ENCODE measurements around the gene MS4A5. TPM values are rescaled to one million over a fixed set of nuclear protein-coding genes. Genes with fewer than 3 reads are reported as not detected.
"Not testable (repeated sequence)": the region's sequence is repeated elsewhere in the genome, so short reads cannot be mapped to it uniquely, and the experiment has no call there.

MS4A5 gene
- total RNA-seq, 2 donors from 2014 or later: not detected

- not testable (repeated sequence) for H3K4me3 Mint-ChIP-seq; H3K4me1 Mint-ChIP-seq; ATAC-seq (replicated peaks); H3K27ac Mint-ChIP-seq; H3K36me3 Mint-ChIP-seq (ENCODE audit: low read depth); H3K27me3 Mint-ChIP-seq; H3K9me3 Mint-ChIP-seq
Observed at GRCh38 chr11:60451185-60451584, 21.8 kb downstream of the MS4A5 start.

GRCh38 chr11:60454212-60454611 is 24.8 kb downstream of the MS4A5 start:
- peaks cover 6% of the 10 kb centered on the region for H3K4me1 Mint-ChIP-seq
- H3K4me3 Mint-ChIP-seq: no peak overlapping the region
- no peaks in the 10 kb centered on the region for H3K9me3 Mint-ChIP-seq
- no peak overlapping the region for H3K27ac Mint-ChIP-seq
- no peak for ATAC-seq (replicated peaks)
- no peaks in the 10 kb centered on the region for H3K36me3 Mint-ChIP-seq (ENCODE audit: low read depth)
- H3K27me3 Mint-ChIP-seq: peaks cover 11% of the 10 kb centered on the region

- H3K27me3 Mint-ChIP-seq: peaks cover 16% of the 10 kb centered on the region
- H3K27ac Mint-ChIP-seq: no peak within 1 kb of the TSS
- peaks cover 6% of the 10 kb centered on the region for H3K4me1 Mint-ChIP-seq
- H3K9me3 Mint-ChIP-seq: no peaks in the 10 kb centered on the region
- ATAC-seq (replicated peaks): no peak
- no peaks in the 10 kb centered on the region for H3K36me3 Mint-ChIP-seq (ENCODE audit: low read depth)
- no peak within 1 kb of the TSS for H3K4me3 Mint-ChIP-seq
Observed at GRCh38 chr11:60455531-60456042, 26.2 kb downstream of the MS4A5 start, which contains the start of gene MS4A1. Gene MS4A1, plus strand, starts transcription at chr11:60455847. Its CDS starts 6,528 bp downstream, at chr11:60462375.

GRCh38 chr11:60457576-60457975 is 28.2 kb downstream of the MS4A5 start:
- H3K27ac Mint-ChIP-seq: no peak overlapping the region

GRCh38 chr11:60459345-60459744 is 30.0 kb downstream of the MS4A5 start:
- no peak overlapping the region for H3K4me3 Mint-ChIP-seq
- peaks cover 15% of the 10 kb centered on the region for H3K27me3 Mint-ChIP-seq
- no peak overlapping the region for H3K27ac Mint-ChIP-seq
- no peaks in the 10 kb centered on the region for H3K36me3 Mint-ChIP-seq (ENCODE audit: low read depth)
- peaks cover 6% of the 10 kb centered on the region for H3K4me1 Mint-ChIP-seq
- no peak for ATAC-seq (replicated peaks)
- H3K9me3 Mint-ChIP-seq: no peaks in the 10 kb centered on the region

More at GRCh38 chr11:60457576-60457975, 28.2 kb downstream of the MS4A5 start:
- no peak overlapping the region for H3K4me3 Mint-ChIP-seq
- H3K36me3 Mint-ChIP-seq (ENCODE audit: low read depth): no peaks in the 10 kb centered on the region
- H3K9me3 Mint-ChIP-seq: no peaks in the 10 kb centered on the region
- H3K4me1 Mint-ChIP-seq: peaks cover 6% of the 10 kb centered on the region
- peaks cover 18% of the 10 kb centered on the region for H3K27me3 Mint-ChIP-seq
- no peak for ATAC-seq (replicated peaks)

- no peaks in the 10 kb centered on the region for H3K4me1 Mint-ChIP-seq
- H3K27me3 Mint-ChIP-seq: peaks cover 16% of the 10 kb centered on the region
- H3K36me3 Mint-ChIP-seq (ENCODE audit: low read depth): no peaks in the 10 kb centered on the region
- no peak overlapping the region for H3K4me3 Mint-ChIP-seq
- ATAC-seq (replicated peaks): no peak
- no peak overlapping the region for H3K27ac Mint-ChIP-seq
- no peaks in the 10 kb centered on the region for H3K9me3 Mint-ChIP-seq
Observed at GRCh38 chr11:60468829-60469228, 39.5 kb downstream of the MS4A5 start.

GRCh38 chr11:60469723-60470122 is 40.4 kb downstream of the MS4A5 start:
- no peak for ATAC-seq (replicated peaks)
- H3K36me3 Mint-ChIP-seq (ENCODE audit: low read depth): no peaks in the 10 kb centered on the region
- no peaks in the 10 kb centered on the region for H3K4me1 Mint-ChIP-seq
- H3K4me3 Mint-ChIP-seq: no peak overlapping the region
- H3K27ac Mint-ChIP-seq: no peak overlapping the region
- H3K27me3 Mint-ChIP-seq: peaks cover 16% of the 10 kb centered on the region
- no peaks in the 10 kb centered on the region for H3K9me3 Mint-ChIP-seq

GRCh38 chr11:60477035-60477445 is 47.7 kb downstream of the MS4A5 start:
- no peak overlapping the region for H3K27ac Mint-ChIP-seq
- no peaks in the 10 kb centered on the region for H3K36me3 Mint-ChIP-seq (ENCODE audit: low read depth)
- H3K27me3 Mint-ChIP-seq: peaks cover 14% of the 10 kb centered on the region
- no peak for ATAC-seq (replicated peaks)
- H3K9me3 Mint-ChIP-seq: no peaks in the 10 kb centered on the region
- no peak overlapping the region for H3K4me3 Mint-ChIP-seq
- no peaks in the 10 kb centered on the region for H3K4me1 Mint-ChIP-seq

GRCh38 chr11:60482361-60482760 is 53.0 kb downstream of the MS4A5 start:
- ATAC-seq (replicated peaks): no peak
- no peak overlapping the region for H3K4me3 Mint-ChIP-seq
- H3K27me3 Mint-ChIP-seq: peaks cover 14% of the 10 kb centered on the region
- no peaks in the 10 kb centered on the region for H3K4me1 Mint-ChIP-seq
- H3K9me3 Mint-ChIP-seq: no peaks in the 10 kb centered on the region
- no peak overlapping the region for H3K27ac Mint-ChIP-seq
- H3K36me3 Mint-ChIP-seq (ENCODE audit: low read depth): no peaks in the 10 kb centered on the region

- peak; percentile 80 for ATAC-seq (replicated peaks)
- Mint-ChIP-seq H3K27me3 (peaks cover 4% of the 10 kb centered on the region), H3K36me3 (ENCODE audit: low read depth) (no peaks in the 10 kb centered on the region), H3K4me3 (no peak overlapping the region), H3K9me3 (no peaks in the 10 kb centered on the region), H3K4me1 (no peaks in the 10 kb centered on the region), H3K27ac (no peak overlapping the region)
Observed at GRCh38 chr11:60485987-60486386, 56.6 kb downstream of the MS4A5 start.

- Mint-ChIP-seq H3K27me3 (peaks cover 21% of the 10 kb centered on the region), H3K9me3 (no peaks in the 10 kb centered on the region), H3K27ac (no peak within 1 kb of the TSS), H3K36me3 (ENCODE audit: low read depth) (no peaks in the 10 kb centered on the region), H3K4me1 (no peaks in the 10 kb centered on the region), H3K4me3 (no peak within 1 kb of the TSS)
- ATAC-seq (replicated peaks): no peak
Observed at GRCh38 chr11:60492488-60493009, 63.2 kb downstream of the MS4A5 start, which contains the start of gene MS4A12. Gene MS4A12, plus strand, starts transcription at chr11:60492778. Its CDS starts 4,541 bp downstream, at chr11:60497319.

GRCh38 chr11:60493454-60493853 is 64.1 kb downstream of the MS4A5 start:
- no peak for ATAC-seq (replicated peaks)
- Mint-ChIP-seq H3K27ac (no peak overlapping the region), H3K27me3 (peaks cover 30% of the 10 kb centered on the region), H3K9me3 (no peaks in the 10 kb centered on the region), H3K36me3 (ENCODE audit: low read depth) (no peaks in the 10 kb centered on the region), H3K4me3 (no peak overlapping the region), H3K4me1 (no peaks in the 10 kb centered on the region)

Other genes with a start within 250 kb of the MS4A5 start
- not detected for gene MS4A6A, start 246.5 kb upstream of the MS4A5 start, total RNA-seq
- not detected for gene MS4A4E, start 186.4 kb upstream of the MS4A5 start, total RNA-seq
- not detected for gene MS4A4A, start 148.9 kb upstream of the MS4A5 start, total RNA-seq
- not detected for gene MS4A6E, start 102.3 kb upstream of the MS4A5 start, total RNA-seq
- not detected for gene MS4A7, start 51.0 kb upstream of the MS4A5 start, total RNA-seq
- gene MS4A14, start 33.1 kb upstream of the MS4A5 start, total RNA-seq: not detected
- under 1 TPM in 1 of 2 donors, not detected in 1; 0.32 TPM for gene MS4A1, start 26.3 kb downstream of the MS4A5 start, total RNA-seq
- not detected for gene MS4A12, start 63.2 kb downstream of the MS4A5 start, total RNA-seq
- gene MS4A13, start 85.8 kb downstream of the MS4A5 start, total RNA-seq: not detected